Mammary epithelial cell (primary cell): Measurements from ENCODE around the gene PLEKHA7.

Source experiments
- EZH2 ChIP-seq: IDR thresholded peaks from 2 replicates; pipeline ENCODE4 v1.6.1; 2012; ENCODE audit warnings: low read length, inconsistent platforms, borderline replicate concordance
- TF ChIP-seq, protein P1 (sequence below), 2 donors: IDR thresholded peaks in 1 of 2; conservative IDR thresholded peaks in 1 of 2; 2 replicates each; pipeline ENCODE4 v1.5.1; 2011 to 2012; ENCODE audit warnings: inconsistent platforms in 2 of 2, low read length in 2 of 2, mild to moderate bottlenecking in 2 of 2, control low read depth in 1 of 2, low read depth in 1 of 2; ENCODE audit not compliant: insufficient read depth in 1 of 2; ENCODE audit errors: extremely low read depth in 1 of 2

DNA sequence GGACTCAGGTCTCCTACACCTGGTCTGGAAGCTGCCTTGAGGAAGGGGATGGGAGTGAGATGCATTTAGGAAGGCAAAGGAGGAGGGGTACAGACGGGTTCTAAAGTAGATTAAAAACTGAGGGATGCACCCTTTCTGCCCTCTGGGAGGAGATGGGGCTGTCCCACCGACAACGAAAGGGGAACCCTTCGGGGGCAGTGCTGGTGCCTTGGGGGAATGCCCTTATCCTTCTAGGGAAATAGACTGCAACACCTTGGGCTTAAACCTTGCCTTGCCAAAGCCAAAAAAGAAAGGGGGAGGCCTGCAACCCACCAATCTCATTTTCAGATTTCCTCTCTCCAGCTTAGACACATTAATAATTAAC lies 89.8 kb downstream of the PLEKHA7 start:
- TF ChIP-seq, protein P1, sequence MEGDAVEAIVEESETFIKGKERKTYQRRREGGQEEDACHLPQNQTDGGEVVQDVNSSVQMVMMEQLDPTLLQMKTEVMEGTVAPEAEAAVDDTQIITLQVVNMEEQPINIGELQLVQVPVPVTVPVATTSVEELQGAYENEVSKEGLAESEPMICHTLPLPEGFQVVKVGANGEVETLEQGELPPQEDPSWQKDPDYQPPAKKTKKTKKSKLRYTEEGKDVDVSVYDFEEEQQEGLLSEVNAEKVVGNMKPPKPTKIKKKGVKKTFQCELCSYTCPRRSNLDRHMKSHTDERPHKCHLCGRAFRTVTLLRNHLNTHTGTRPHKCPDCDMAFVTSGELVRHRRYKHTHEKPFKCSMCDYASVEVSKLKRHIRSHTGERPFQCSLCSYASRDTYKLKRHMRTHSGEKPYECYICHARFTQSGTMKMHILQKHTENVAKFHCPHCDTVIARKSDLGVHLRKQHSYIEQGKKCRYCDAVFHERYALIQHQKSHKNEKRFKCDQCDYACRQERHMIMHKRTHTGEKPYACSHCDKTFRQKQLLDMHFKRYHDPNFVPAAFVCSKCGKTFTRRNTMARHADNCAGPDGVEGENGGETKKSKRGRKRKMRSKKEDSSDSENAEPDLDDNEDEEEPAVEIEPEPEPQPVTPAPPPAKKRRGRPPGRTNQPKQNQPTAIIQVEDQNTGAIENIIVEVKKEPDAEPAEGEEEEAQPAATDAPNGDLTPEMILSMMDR (conservative IDR thresholded peaks at IDR 0.05 in 1 of 2, IDR thresholded peaks at IDR 0.05 in 1 of 2; ENCODE audit: extremely low read depth in 1 of 2, insufficient read depth in 1 of 2, low read depth in 1 of 2, low read length in 2 of 2) = no peak
- no peak for TF ChIP-seq EZH2
